Measurements from ENCODE around the gene SEMA4D. TPM values are rescaled to one million over a fixed set of nuclear protein-coding genes. Genes with fewer than 3 reads are reported as not detected.

SEMA4D gene
- total RNA-seq, 2 donors from 2014 or later, result 42.8 to 51.0 TPM

DNA sequence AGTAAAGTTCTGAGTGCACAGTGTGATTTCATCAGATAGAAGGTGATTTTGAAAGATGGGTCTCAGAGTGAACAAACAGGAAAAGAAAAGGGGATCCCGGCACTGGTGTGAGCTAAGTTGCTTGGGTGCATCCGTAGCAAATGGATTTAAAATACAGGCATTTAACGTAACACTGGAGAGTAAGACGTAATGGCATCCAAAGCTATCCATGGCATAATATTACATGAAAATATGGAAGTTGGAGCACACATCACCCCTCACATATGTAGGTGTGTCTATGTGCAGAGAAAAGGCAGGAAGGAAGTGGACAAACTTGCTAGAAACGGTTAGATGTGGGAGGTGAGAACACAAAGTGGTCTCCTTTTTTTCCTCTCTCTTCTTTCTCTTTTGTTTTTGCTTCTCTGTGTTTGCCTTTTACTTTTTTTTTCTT, 38.2 kb upstream of the SEMA4D start:
- H3K27ac Mint-ChIP-seq, result no peak overlapping the region
- DNase-seq, result no peak
- no peaks in the 10 kb centered on the region for H3K9me3 ChIP-seq (ENCODE audit: control insufficient read depth, low read length)
- WGBS, 2 experiments (ENCODE audit: insufficient coverage in 1 of 2, insufficient read length in 1 of 2), result 0 to 83% methylated on average over 1 to 4 of the region's 5 CpGs
- peaks cover 6% of the 10 kb centered on the region for H3K9me3 Mint-ChIP-seq
- TF ChIP-seq, protein P1, sequence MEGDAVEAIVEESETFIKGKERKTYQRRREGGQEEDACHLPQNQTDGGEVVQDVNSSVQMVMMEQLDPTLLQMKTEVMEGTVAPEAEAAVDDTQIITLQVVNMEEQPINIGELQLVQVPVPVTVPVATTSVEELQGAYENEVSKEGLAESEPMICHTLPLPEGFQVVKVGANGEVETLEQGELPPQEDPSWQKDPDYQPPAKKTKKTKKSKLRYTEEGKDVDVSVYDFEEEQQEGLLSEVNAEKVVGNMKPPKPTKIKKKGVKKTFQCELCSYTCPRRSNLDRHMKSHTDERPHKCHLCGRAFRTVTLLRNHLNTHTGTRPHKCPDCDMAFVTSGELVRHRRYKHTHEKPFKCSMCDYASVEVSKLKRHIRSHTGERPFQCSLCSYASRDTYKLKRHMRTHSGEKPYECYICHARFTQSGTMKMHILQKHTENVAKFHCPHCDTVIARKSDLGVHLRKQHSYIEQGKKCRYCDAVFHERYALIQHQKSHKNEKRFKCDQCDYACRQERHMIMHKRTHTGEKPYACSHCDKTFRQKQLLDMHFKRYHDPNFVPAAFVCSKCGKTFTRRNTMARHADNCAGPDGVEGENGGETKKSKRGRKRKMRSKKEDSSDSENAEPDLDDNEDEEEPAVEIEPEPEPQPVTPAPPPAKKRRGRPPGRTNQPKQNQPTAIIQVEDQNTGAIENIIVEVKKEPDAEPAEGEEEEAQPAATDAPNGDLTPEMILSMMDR (conservative IDR thresholded peaks at IDR 0.05), result no peak
- H3K27me3 ChIP-seq (ENCODE audit: control insufficient read depth, insufficient read depth, low read length, poor library complexity, severe bottlenecking), result no peaks in the 10 kb centered on the region
- H3K9ac ChIP-seq (ENCODE audit: extremely low read depth, low read length, poor library complexity, severe bottlenecking), result no peak overlapping the region
- no peak overlapping the region for H3K4me3 ChIP-seq (ENCODE audit: low read length)
- H3K36me3 ChIP-seq (ENCODE audit: control insufficient read depth, insufficient read depth, low read length), result no peaks in the 10 kb centered on the region
- no peak overlapping the region for H3K4me3 Mint-ChIP-seq
- peaks cover 5% of the 10 kb centered on the region for H3K4me1 Mint-ChIP-seq
- H3K27ac ChIP-seq (ENCODE audit: low read depth, low read length), result no peak overlapping the region
- no peaks in the 10 kb centered on the region for H3K36me3 Mint-ChIP-seq (ENCODE audit: low read depth)
- no peaks in the 10 kb centered on the region for H3K27me3 Mint-ChIP-seq (ENCODE audit: insufficient read depth)
- H3K4me1 ChIP-seq (ENCODE audit: control insufficient read depth, insufficient read depth, low read length), result no peaks in the 10 kb centered on the region

- Histone ChIP-seq H3K4me3 (ENCODE audit: low read length) (no peak overlapping the region), H3K27ac (ENCODE audit: low read depth, low read length) (no peak overlapping the region), H3K36me3 (ENCODE audit: control insufficient read depth, insufficient read depth, low read length) (no peaks in the 10 kb centered on the region), H3K27me3 (ENCODE audit: control insufficient read depth, insufficient read depth, low read length, poor library complexity, severe bottlenecking) (no peaks in the 10 kb centered on the region), H3K4me1 (ENCODE audit: control insufficient read depth, insufficient read depth, low read length) (no peaks in the 10 kb centered on the region), H3K9me3 (ENCODE audit: control insufficient read depth, low read length) (no peaks in the 10 kb centered on the region), H3K9ac (ENCODE audit: extremely low read depth, low read length, poor library complexity, severe bottlenecking) (no peak overlapping the region)
- Mint-ChIP-seq H3K4me1 (peaks cover 5% of the 10 kb centered on the region), H3K9me3 (peaks cover 13% of the 10 kb centered on the region), H3K27me3 (ENCODE audit: insufficient read depth) (no peaks in the 10 kb centered on the region), H3K27ac (no peak overlapping the region), H3K36me3 (ENCODE audit: low read depth) (no peaks in the 10 kb centered on the region), H3K4me3 (no peak overlapping the region)
- WGBS, 2 experiments (ENCODE audit: insufficient coverage in 1 of 2, insufficient read length in 1 of 2), result 89 to 96% methylated on average over 3 of the region's 3 CpGs
- TF ChIP-seq, protein P1 (conservative IDR thresholded peaks at IDR 0.05), result no peak
- DNase-seq, result no peak
Observed at GRCh38 chr9:89535461-89535860, 37.5 kb upstream of the SEMA4D start.

- Mint-ChIP-seq H3K4me3 (no peak overlapping the region), H3K27ac (no peak overlapping the region), H3K27me3 (ENCODE audit: insufficient read depth) (no peaks in the 10 kb centered on the region), H3K36me3 (ENCODE audit: low read depth) (no peaks in the 10 kb centered on the region), H3K9me3 (peaks cover 15% of the 10 kb centered on the region), H3K4me1 (peaks cover 5% of the 10 kb centered on the region)
- Histone ChIP-seq H3K4me3 (ENCODE audit: low read length) (no peak overlapping the region), H3K36me3 (ENCODE audit: control insufficient read depth, insufficient read depth, low read length) (no peaks in the 10 kb centered on the region), H3K27me3 (ENCODE audit: control insufficient read depth, insufficient read depth, low read length, poor library complexity, severe bottlenecking) (no peaks in the 10 kb centered on the region), H3K27ac (ENCODE audit: low read depth, low read length) (no peak overlapping the region), H3K9me3 (ENCODE audit: control insufficient read depth, low read length) (no peaks in the 10 kb centered on the region), H3K9ac (ENCODE audit: extremely low read depth, low read length, poor library complexity, severe bottlenecking) (no peak overlapping the region), H3K4me1 (ENCODE audit: control insufficient read depth, insufficient read depth, low read length) (no peaks in the 10 kb centered on the region)
- no peak for DNase-seq
- 81 to 93% methylated on average over 5 to 13 of the region's 13 CpGs for WGBS, 2 experiments (ENCODE audit: insufficient coverage in 1 of 2, insufficient read length in 1 of 2)
- TF ChIP-seq, protein P1 (conservative IDR thresholded peaks at IDR 0.05), result no peak
Observed at GRCh38 chr9:89534515-89535287, 36.8 kb upstream of the SEMA4D start.

Data from endodermal cell (in vitro differentiated cells).